AG08395 (cell line): ENCODE measurements around the gene FBXL16.
"Not testable (repeated sequence)": the region's sequence is repeated elsewhere in the genome, so short reads cannot be mapped to it uniquely, and the experiment has no call there.

Experiments
- DNase-seq: peaks from one replicate; pipeline ENCODE4 v3.0.0; 2012; ENCODE audit warnings: mixed read lengths, low spot score

FBXL16 gene

DNA sequence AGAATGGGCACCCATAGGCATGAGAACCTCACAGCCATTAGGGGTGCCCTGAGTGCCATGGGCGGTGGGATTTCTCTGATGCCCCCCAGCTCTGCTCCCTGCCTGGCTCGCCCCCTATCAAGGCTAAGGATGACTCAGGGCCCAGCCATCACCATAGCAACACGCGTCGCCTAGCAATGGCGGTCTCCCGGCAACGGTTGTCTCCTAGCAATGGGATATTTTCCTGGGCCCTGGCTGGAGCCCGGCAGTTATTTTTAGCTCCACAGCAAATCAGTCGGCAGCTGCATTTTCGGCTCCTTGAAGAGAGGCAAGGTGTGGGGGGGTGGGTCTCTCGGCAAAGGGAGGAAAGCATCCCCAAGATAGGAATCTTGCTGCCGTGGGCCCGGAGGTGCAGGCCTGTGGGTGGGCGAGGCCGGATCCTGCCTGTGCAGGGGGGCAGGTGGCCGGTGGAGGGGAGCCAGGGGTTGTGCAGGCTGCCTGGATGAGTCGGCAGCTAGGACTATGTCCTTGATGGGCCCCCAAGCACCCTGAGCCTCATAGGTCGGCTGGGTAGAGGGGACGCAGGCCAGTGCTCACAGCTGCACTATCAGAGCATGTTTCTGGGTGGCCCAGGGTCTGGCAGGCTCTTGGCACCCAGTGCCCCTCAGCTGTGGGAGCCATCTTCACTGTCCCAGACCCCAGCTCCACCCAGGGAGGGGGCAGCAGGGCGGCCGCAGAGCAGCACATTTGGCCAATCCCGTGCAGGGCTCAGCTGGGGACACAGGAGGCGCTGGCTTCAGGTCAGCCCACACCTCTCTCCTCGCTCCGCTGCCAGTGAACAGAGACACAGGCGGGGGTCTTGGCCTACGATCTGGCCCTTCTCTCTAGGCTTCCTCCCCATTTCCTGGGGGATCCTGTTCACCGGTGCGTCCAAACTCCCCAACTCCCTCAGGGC, 4.2 kb upstream of the FBXL16 start:
- DNase-seq: peak; percentile 91

DNA sequence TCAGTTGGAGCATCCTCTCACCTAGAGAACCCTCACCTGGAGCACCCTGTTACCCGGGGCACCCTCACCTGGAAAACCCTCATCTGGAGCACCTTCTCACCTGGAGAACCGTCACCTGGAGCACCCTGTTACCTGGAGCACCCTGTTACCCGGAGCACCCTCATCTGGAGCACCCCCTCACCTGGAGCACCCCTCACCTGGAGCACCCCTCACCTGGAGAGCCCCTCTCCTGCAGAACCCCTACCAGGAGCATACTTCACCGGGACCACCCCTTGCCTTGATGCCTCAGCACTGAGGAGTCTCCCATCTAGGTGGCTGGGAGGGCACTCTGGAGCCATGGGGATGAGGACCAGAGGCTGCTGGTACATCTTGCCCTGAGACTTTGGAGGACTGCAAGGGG, 3.4 kb upstream of the FBXL16 start:
- DNase-seq: no peak

DNA sequence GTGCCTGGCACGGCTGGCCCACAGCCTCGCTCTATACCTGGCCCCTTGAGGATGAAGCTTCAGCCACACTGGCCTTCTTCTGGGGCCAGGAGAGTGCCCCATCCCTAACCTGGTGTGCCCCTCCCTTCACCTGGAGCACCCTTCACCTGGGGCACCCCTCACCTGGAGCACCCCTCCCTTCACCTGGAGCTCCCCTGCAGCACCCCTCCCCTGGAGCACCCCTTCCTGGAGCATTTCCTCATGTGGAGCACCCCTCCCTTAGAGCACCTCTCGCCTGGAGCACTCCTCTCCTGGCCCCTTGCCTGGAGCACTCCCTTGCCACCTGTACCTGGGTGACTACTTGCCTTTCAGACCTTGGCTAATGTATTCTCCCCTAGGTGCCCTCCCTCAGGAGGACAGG, 2.4 kb upstream of the FBXL16 start:
- no peak for DNase-seq

DNA sequence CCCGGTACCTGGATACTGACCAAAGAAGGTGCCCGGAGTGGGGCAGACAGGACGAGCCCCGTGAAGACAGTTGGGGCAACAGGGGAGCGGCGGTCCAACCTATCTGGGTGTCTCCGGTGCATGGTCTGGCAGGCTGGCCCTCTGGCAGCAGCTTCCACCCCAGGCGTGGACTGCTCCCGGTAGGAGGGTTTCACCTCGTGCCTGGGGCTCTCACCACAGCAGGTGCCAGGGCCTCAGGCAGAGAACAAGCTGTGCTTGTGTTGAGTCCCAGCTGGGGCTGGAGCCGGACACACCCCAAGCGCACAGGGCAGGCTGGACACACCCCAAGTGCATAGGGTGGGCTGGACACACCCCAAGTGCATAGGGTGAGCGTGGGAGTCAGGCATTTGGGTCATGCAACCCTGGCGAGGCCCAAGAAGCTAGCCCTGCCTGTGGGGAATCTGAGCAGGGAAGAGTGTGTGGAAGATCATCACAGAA, 1.5 kb upstream of the FBXL16 start:
- DNase-seq: no peak

DNA sequence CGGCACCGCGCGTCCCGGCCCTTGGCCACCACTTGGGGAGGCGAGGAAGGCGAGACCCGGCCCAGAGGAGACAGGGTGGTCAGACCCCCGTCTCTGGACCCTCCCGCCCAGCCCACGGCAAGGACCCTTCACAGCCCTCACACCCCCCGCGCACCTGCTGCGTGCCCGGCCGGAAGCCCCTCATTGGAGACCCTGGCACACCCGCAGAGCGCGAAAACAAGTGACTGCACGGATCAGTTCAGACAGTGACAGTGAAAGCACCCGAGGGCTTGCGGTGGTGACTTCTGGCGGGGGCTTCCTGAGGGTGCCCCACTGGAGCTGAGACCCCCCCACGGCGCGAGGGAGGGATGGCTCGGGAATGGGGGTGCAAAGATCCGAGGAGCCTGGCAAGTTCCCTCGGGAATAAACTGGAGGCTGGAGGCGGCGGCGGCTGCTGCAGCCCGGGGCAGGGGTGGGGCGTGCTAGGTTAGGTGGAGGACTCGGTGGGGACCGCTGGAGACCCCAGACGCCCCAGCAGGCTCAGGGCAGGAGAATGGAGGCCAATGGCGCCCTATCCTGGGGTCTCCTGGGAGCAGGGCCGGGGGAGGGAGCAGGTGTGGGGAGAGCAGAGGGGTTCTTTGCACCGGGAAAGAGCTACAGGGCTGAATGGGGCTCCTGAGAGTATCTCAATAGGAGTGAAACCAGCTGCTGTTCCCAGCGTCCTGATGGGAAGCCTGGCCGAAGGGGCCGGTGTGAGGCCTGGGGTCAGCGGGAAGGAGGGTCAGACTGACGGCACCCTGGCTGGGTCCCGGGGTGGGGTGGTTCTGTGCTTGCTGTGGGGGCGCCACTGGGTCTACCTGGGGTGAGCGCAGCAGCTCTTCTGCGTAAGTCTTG, 824 bp upstream of the FBXL16 start:
- DNase-seq: no peak

DNA sequence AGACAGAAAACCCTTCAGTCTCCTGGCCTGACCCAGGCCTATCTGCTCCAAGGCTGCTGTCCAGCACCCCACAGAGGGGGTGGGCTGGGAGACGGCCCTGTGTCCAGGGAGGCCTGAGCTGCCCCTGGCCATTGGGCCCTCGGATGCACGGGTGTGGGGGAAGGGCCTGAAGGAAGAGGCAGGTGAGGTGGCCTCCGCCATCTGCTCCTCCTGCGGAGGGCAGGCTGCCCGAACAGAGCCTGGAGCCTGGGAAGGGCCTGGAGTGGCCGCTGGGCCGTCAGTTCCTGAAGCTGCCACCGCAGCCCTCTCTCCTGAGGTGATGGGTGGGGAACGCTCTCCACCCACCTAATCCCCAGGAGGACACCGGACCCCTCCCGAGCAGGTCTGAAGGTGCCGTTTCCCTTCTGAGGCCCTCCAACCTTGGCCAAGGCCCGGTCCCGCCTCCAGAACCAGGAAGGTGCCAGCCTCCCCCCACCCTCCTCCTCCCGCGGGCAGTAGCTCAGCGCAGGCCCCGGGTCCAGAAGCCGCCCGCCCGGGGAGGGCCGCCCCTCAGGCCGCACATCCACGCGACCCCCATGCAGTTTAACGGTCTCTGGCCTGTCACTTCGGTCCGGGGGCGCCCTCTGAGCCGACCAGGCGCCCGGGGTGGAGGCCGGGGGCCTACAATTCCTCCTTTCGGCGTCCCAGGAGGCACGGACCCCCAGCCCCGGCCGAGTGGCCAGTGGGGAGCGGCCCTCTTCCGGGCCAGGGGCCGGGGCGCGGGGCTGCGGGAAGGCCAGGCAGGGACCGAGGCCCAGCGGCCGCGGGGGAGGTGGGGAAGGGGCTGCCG, 835 bp downstream of the FBXL16 start:
- DNase-seq: no peak

DNA sequence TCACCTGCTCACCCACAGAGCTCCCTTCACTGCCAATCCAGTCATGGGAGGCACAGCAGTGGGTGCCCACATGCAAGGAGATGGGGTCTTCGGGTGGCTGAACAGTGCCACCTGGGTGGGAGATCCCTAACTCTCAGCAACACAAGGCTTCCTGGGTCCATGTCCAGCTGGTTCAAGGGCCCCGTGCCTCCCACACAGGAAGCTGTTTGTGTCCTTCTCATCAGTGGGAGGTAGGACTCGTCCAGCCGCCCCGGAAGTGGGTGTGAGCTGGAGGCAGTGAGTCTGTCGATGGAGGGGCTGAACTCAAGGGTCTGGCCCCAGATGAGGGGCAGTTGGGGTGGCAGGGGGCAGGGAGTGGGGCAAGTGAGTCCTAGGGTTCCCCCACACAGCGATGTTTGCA, 1.6 kb downstream of the FBXL16 start:
- DNase-seq: no peak

DNA sequence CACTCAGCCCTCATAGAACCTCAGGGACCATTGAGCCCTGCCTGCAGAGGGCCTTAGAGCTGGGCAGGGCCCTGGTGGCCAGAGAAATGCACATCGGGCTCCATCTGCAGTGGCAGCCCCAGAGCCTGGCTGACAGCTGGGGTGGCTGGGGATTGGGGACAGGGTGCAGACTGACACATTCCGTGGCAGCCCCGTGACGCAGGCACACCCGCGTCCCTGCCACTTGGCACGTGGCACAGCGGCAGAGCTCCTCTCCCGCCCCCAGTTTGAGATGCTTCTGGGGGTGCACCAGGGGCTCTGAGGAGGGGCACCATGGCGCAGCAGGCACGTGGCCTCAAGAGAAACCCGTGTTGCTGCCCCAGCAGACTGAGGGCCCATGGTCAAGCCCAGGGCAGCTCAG, 2.2 kb downstream of the FBXL16 start:
- no peak for DNase-seq

DNA sequence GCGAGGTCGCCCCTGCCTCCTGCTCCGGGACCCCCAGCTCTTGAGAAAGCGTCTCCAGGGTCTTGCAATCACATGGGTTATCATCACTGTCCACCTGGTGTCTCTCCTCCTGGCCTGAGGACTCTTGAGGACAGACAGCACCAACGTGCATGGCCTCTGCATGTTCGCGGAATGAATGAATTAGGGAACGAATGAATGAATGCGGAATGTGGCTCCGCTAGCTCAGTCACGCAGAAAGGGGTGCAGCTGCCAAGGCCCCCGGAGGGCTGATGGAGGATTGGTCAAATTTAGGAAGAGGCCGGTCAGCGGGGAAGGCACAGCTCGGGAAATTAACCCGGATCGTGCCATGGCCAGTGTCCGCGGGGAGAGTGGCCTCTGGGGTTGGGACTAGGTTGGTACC, 3.3 kb downstream of the FBXL16 start:
- DNase-seq: no peak

DNA sequence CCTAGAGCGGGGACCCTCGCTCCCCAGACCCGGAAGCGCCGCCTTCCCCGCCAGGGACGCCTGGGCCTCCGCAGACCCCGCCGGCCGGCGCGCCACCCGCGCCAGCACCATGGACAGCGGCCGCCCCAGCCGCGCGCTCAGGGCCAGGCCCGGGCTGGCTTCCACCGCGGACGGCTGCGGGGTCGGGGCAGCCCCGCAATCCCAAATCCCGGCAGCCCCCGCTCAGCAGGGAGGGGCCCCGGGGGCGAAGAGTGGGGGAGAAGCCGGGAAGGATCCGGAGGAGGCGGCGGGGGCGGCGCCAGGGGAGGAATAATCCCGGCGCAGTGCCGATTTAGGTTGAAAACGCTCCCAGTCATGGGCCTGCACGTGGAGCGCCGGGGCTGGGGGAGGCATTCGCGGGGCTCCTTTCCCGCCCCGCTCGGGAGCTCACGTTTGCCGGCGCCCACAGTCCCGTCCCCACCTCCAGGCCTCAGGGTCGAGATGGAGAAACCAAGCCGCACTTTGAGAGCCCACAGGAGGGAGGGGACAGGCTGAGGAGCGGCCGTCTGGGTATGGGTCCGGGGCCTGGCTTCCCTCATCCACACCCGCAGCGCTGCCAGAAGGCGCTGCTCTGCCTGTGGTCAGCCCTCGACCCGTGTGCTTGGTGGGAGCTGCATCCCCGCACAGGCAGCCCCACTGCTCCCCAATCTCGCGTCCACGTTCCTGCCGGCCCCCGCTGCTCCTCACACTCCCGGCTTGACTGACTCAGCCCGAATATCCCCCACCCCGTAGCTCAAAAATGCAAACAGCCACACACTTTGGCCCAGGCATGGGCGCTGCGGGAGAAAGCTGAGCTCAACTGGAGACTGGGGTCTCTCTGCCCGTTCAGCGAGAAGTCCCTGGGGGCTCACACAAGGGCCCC, 4.7 kb downstream of the FBXL16 start:
- peak; percentile 42 for DNase-seq

DNA sequence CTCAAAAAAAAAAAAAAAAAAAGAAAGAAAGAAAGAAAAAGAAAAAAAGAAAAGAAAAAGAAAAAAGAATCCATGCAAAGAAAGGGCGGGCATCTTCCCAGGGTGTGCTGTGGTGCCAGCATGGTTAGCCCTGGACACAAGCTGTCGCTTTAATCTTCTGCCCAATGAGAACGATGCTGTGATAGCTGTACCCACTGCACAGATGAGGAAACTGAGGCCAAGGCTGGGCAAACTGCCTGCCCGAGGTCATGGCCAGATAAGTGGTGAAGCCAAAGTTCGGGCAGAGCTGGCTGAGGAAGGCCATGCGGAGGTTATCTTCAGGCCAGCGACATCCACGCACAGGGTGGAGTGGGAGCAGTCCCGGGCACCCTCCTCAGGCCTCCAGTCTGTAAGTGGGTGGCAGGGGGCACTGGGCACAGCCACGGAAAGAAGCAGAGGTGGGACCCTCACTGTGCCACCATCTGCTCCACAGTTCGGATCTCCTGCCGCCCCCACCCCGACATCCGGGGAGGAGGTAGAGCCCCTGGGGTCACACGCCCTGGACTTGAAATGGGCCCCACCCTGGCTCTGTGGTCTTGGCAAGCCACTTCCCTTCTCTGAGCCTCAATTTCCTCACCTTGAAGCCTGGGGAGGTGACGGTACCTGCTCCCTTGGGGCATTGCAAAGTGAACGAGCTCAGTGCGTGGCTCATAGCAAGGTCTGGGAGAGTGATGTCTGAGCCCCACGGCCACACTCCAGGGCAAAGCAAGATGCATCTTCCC, 6.5 kb downstream of the FBXL16 start:
- DNase-seq: no peak

DNA sequence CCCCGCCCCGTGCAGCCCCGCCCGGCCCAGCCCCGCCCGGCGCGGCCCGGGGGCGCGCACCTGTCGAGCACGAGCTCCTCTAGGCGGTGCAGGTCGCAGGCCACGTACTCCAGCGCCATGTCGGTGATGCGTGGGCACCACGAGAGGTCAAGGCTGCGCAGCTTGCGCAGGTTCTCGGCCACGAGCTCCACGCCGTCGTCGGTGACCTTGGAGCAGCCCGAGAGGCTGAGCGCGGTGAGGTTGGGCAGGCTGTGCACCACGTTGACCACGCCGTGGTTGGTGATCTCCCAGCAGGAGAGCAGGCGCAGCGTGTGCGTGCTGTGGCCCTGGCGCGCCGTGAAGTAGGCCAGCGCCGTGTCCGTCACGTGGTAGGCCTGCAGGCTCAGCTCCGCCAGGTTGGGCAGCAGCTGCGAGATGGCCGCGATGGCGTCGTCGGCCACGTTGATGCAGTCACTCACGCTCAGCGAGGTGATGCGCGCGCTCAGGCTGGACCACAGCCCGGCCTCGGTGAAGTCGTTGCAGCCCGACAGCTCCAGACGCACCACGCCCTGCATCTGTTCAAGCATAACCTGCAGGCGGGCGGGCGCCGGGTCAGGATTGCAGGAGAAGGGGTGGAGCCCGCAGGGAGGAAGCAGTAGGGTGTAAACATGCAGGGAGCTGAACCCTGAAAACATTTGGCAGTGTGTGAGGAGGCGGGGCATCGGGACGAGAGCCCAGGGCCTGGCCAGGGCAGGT, 10.1 kb downstream of the FBXL16 start:
- DNase-seq: no peak

DNA sequence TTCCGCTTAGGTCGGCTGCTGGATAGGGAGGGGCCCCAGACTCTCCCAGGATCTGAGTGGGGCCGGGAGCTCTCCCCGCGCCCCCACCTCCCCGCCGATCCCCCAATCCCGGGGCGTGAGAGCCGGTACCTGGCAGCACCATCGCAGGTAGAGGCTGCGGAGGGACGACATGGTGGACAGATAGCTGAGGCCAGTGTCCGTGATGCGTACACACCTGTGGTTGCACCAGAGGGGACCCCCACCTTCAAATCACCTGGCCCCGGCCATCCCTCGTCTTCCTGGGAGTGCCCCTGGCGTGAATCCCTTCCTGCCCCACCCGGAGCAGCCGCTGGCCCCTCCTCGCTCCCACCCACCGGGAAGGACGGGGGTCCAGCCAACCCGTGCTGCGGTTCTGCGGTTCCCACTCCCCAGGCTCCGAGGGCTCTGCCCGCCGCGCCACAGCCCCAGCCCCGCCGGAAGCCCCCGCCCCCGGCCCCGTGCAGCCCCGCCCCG, 10.7 kb downstream of the FBXL16 start:
- DNase-seq: no peak

DNA sequence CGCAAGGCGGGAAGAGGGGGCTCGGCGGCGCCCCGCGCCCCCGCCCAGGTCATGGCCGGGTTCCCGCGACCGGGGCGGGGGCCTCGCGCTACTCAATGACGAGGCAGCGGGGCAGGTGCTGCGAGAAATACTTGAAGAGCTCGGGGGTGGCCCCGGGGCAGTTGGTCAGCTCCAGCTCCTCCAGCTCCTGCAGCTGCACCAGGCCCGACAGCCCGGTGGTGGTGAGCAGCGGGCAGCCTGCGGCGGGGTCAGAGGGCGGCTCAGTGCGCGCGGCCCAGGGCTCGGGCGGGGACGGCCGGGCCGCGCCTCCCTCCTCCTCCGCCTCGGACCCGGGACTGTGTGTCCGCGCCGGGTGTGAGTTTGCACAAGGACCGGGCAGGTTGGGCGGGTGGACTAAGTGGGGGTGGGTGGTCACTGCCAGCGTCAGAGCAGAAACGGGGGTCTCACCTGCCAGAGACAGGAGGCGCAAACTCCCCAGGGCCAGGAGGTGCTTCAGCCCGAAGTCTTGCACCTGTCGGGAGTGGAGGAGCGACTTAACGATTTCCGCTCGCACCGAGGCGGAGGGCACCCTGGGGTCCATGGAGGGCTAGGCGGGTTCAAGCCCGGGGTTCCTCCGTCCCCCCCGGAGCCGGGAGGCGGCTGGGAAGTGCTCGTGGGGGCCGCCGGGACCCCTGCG, 11.3 kb downstream of the FBXL16 start:
- no peak for DNase-seq

DNA sequence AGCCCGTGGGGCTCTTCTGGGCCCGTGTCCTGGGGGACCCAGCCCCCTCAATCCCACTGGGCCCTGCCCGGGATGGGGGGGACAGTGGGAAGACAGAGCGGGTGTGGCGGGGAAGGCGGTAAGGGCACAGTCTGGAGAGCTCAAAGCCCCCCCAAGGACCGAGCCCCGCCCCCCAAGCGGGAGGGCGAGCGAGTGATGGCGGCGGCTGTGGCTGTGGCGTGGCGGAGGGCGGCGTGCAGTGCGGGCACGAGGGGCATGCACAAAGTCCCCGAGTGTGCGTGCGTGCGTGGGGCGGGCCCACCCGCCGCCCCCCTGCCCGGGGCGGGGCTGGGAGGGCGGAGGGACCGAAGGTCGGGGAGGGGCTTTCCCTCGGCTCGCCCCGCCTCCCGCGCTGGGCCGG, 11.8 kb downstream of the FBXL16 start:
- no peak for DNase-seq

DNA sequence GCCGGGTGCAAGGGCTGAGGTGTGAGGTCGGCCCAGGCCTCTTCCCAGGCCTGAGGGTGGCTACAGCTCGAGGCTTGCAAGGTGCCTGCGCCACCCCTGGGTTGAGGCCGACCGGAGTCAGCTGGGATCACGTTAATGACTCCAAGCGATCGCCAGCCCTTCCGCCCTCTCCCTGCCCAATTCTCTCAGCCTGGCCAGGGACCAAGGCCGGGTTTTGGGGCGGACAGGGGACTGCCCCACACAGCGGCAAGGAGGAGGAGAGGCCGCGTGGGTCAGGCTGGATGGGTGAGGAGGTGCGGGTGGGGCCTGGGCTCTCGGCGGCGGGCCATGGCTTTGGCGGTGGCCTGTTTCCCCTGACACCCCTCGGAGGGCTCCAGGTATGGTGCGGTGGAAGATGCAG, 12.2 kb downstream of the FBXL16 start:
- DNase-seq: no peak

DNA sequence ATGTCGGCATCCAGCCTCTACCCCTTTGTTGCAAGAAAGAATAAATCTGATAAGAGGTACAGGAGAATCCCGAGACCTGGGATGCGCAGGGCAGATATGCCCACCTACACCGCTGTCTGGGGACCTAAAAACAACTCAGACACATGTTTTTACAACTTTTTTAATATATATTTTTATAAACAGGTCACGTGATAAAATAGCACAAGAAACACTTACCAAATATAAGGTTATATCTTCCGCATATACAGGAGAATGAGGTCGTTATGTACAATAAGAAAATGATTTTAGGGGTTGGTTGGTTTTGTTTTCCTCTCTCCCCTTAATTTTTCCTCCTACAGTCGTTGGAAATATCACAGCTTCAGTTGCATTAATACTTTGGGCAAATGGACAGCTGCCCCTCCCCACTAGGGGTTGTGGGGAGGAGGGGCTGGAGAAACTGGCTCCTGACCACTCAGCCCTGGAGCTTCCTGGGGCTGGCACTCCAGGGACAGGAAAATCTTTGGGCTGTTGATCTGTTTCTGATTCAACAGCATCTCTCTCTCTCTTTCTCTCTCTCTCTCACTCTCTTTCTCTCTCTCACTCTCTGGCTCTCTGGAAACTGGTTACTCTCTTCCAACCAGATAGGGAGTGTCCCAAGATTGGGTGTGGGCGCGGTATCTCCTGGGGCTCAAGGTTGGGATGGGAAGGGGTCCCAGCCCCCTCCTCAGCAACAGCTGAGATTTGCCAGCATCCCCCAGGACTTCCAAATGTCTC, 13.1 kb downstream of the FBXL16 start:
- DNase-seq: no peak

DNA sequence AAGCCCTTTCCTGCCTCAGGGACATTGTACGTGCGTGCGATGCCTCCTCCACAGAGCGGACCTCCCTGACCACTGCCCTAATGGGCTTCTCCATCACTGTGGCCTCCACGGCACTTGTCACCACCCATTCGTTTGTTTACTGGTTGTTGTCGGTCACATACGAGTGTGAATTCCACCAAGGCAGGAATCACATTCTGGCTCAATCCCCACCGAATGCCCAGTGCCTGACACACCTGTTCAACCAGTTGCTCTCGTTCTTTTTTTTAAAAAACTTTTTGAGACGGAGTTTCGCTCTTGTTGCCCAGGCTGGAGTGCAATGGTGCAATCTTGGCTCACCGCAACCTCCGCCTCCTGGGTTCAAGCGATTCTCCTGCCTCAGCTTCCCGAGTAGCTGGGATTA, 14.4 kb downstream of the FBXL16 start:
- not testable (repeated sequence) for DNase-seq
